PFSK-1 (cell line): Measurements from ENCODE around the gene ZNF17.
A peak's percentile ranks its signal among the peaks of the same experiment; 100 is the strongest.

Experiments used
- FOXP2 ChIP-seq: optimal IDR thresholded peaks from 2 replicates; pipeline ENCODE3; 2011; ENCODE audit warnings: borderline replicate concordance, control low read depth, inconsistent platforms; ENCODE audit not compliant: insufficient read depth; ENCODE audit errors: extremely low read length, extremely low read depth
- POLR2AphosphoS5 ChIP-seq: IDR thresholded peaks from 2 replicates; pipeline ENCODE4 v1.6.1; 2012; ENCODE audit warnings: low read depth, mild to moderate bottlenecking, control low read depth, low read length, moderate library complexity
- REST ChIP-seq, 2 experiments: IDR thresholded peaks; 2 replicates each; pipeline versions ENCODE4 v1.6.1 to v1.8.0; 2011 to 2012; ENCODE audit warnings: low read depth in 2 of 2, low read length in 2 of 2, control low read depth in 1 of 2, inconsistent platforms in 1 of 2, mild to moderate bottlenecking in 1 of 2, moderate library complexity in 1 of 2; ENCODE audit not compliant: insufficient read depth in 1 of 2
- SIN3A ChIP-seq: IDR thresholded peaks from 2 replicates; pipeline ENCODE4 v1.6.1; 2012; ENCODE audit warnings: mild to moderate bottlenecking, low read length, moderate library complexity, borderline replicate concordance; ENCODE audit not compliant: insufficient read depth
- TAF1 ChIP-seq: IDR thresholded peaks from 2 replicates; pipeline ENCODE4 v1.6.1; 2012; ENCODE audit warnings: low read length, control low read depth, borderline replicate concordance; ENCODE audit not compliant: insufficient read depth

Gene ZNF17

DNA sequence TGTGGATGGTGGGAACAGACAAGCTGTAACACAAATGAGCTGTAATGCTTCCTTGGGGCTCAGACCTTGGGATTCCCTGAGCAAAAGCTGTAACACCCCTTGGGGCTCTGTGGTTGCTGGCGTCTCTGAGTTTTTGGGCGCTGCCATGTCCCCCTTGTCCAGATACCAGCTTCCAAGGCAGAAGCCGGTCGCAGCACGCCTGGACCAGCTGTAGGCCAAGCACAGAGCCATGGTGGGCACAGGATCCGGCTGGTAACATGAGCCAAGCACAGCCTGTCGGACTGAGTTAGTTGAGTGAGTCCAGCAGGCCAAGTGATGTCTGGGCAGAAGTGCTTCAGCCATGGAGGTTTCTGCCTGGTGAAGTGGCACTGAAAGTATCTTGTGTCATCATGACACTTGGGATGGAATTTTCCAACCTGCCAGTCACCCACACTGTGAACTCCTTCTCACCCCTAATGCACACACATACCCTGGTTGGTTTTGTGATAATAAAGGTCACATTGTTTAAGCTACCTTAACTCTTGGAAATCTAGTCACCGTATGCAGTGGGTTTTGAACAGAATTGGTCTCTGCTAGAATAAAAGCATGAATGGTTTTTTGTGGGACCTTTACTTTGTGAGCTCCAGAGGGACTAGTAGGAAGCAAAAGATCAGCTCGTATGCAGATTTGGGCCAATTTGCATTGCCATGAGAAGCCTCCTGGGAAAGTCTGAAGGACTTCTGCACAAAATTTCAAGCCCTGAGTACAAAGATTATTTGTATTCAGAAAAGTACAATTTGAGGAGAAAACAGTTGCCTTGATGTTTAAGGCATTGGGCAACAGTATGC lies 7.0 kb upstream of the ZNF17 start:
- no peak for TF ChIP-seq FOXP2
- no peak for TF ChIP-seq TAF1
- no peak for TF ChIP-seq REST (IDR thresholded peaks at IDR 0.05; ENCODE audit: insufficient read depth in 1 of 2, low read depth in 2 of 2, low read length in 2 of 2)
- no peak for TF ChIP-seq SIN3A
- TF ChIP-seq POLR2AphosphoS5: no peak

DNA sequence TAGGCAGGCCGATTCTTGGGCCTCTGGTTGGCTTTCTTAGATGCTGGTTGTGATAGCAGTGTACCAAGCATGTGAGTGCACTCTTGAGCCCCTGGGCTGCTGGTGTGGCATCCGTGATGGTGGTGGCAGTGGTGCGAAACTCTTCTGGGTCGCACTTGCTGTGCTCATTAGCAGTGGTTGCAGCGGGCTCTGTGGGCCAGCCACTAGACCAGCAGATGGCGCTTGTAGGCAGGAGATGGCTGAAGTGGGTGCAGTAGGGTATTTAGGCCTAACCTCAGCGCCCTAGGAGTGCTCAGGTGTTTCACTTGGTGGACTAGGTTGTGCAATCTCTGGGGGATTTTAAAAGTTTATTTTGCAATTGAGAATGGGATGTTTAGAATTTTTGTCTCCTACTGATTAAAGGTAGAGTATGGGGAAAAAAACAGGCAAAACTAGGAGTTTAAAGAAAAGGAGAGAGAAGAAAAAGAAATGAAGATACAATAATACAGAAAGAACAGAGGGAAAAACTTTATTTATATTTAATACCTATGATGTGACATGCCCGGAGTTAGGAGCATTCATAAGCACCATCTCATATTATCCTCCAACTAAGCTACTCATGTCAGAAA lies 4.3 kb upstream of the ZNF17 start:
- TF ChIP-seq REST (IDR thresholded peaks at IDR 0.05; ENCODE audit: insufficient read depth in 1 of 2, low read depth in 2 of 2, low read length in 2 of 2) (no peak), FOXP2 (peak; percentile 52), POLR2AphosphoS5 (no peak), SIN3A (no peak)

GRCh38 chr19:57419439-57419838 lies 8.5 kb downstream of the ZNF17 start:
- TF ChIP-seq FOXP2 (no peak), REST (IDR thresholded peaks at IDR 0.05; ENCODE audit: insufficient read depth in 1 of 2, low read depth in 2 of 2, low read length in 2 of 2) (no peak), TAF1 (no peak), SIN3A (no peak), POLR2AphosphoS5 (no peak)

DNA sequence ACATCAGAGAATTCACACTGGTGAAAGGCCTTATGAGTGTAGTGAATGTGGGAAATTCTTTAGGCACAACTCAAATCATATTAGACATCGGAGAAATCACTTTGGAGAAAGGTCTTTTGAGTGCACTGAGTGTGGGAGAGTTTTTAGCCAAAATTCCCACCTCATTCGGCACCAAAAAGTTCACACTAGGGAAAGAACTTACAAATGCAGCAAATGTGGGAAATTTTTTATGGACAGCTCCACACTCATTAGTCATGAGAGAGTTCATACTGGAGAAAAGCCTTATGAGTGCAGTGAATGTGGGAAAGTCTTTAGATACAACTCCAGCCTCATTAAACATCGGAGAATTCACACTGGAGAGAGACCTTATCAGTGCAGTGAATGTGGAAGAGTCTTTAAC lies 10.1 kb downstream of the ZNF17 start:
- no peak for TF ChIP-seq POLR2AphosphoS5
- TF ChIP-seq TAF1: no peak
- TF ChIP-seq REST (IDR thresholded peaks at IDR 0.05; ENCODE audit: insufficient read depth in 1 of 2, low read depth in 2 of 2, low read length in 2 of 2): no peak
- TF ChIP-seq FOXP2: no peak
- no peak for TF ChIP-seq SIN3A

DNA sequence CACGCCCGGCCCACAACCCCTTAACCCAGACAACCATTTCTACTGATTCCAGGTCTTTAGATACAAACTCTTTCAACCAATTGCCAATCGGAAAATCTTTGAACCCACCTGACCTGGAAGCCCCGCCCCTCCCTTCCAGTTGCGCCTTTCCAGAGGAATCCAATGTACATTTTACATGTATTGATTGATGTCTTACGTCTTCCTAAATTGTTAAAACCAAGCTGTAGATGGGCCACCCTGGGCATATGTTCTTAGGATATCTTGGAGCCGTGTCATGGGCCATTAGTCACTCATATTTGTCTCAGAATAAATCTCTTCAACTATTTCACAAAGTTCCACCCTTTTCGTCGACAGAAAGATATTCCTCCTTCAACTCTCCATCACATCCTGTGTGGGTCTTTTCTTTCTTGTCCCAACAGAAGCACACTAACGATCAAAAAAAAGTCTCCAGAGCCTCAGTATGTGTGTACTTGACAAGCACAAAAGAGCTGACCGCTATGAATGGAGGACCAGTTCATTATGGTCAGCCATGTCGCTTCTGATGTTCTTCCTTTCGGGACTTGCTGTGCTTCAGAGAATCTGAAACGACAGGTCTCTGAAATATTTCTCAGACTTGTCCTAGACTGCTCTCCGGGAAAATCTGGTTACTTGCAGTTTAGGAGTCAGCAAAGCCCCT lies 23.6 kb downstream of the ZNF17 start:
- no peak for TF ChIP-seq FOXP2
- TF ChIP-seq TAF1: no peak
- no peak for TF ChIP-seq REST (IDR thresholded peaks at IDR 0.05; ENCODE audit: insufficient read depth in 1 of 2, low read depth in 2 of 2, low read length in 2 of 2)
- no peak for TF ChIP-seq POLR2AphosphoS5
- no peak for TF ChIP-seq SIN3A
